HCT116 (cell line): ENCODE measurements around the gene WNT11. TPM values are rescaled to one million over a fixed set of nuclear protein-coding genes. Genes with fewer than 3 reads are reported as not detected.

ENCODE experiments used
- ATAC-seq: fragments of 200-7000 bp; cut with Tn5 transposase; 2 replicates; pipeline ENCODE4 v1.9.1; 2020; ENCODE audit warnings: mild to moderate bottlenecking, moderate library complexity
- BruUV-seq: library from RNA; stranded (reverse); fragments of 400-500 nt; replicated peaks from 2 replicates; lab custom pipeline; 2021; lab: Mats Ljungman, UMichigan
- CTCF ChIA-PET: fragments of 300-600 bp; sonication (Branson Sonifier 250); formaldehyde crosslinking; loops from one replicate; lab custom pipeline; 2021; ENCODE audit warnings: antibody characterized with exemption; lab: Charles Lee
- POLR2A ChIA-PET: fragments of 300-600, 350-600 bp; sonication (Branson Sonifier 250); formaldehyde crosslinking; loops from one replicate; lab custom pipeline; 2021; ENCODE audit warnings: antibody characterized with exemption; lab: Charles Lee
- RAD21 ChIA-PET, 2 experiments: fragments of 300-600 bp; sonication (Branson Sonifier 250); formaldehyde crosslinking; loops; one replicate each; lab custom pipeline; 2023; ENCODE audit warnings: low total read pairs in 2 of 2; ENCODE audit not compliant: uncharacterized antibody in 2 of 2, unreplicated experiment in 2 of 2, low non-redundant PET in 1 of 2; lab: Charles Lee
- DNase-seq: peaks from one replicate; pipeline ENCODE4 v3.0.0-alpha.2; 2010; ENCODE audit warnings: low read depth, low spot score
- H2AFZ ChIP-seq: fragments of 200-600 bp; shearing (Covaris generic), sonication (generic); 2 replicates; pipeline ENCODE4 v1.6.1; 2017; ENCODE audit warnings: low read depth, mixed run types, mixed read lengths, antibody characterized with exemption, low read length; ENCODE audit not compliant: poor library complexity, severe bottlenecking
- H3K27ac ChIP-seq: 2 replicates; pipeline ENCODE4 v1.5.1; 2012; ENCODE audit warnings: low read depth, low read length
- H3K27me3 ChIP-seq: fragments of 200-600 bp; sonication (generic); 2 replicates; pipeline ENCODE4 v1.6.1; 2016; ENCODE audit warnings: mixed run types, low read length, mixed read lengths; ENCODE audit not compliant: insufficient read depth
- H3K36me3 ChIP-seq, 2 experiments: fragments of 200-500 bp in 1 of 2; fragments of 200-600 bp in 1 of 2; sonication (Bioruptor generic) in 1 of 2; sonication (generic) in 1 of 2; 2 replicates each; pipeline versions ENCODE4 v1.5.1 to v1.6.1; 2014 to 2016; ENCODE audit warnings: low read length in 2 of 2, inconsistent platforms in 1 of 2, mixed read lengths in 1 of 2, mixed run types in 1 of 2; ENCODE audit not compliant: insufficient read depth in 2 of 2, control insufficient read depth in 1 of 2
- H3K4me1 ChIP-seq, 2 experiments: fragments of 200-600 bp in 1 of 2; sonication (generic) in 1 of 2; 2 replicates each; pipeline versions ENCODE4 v1.5.1 to v1.6.1; 2012 to 2017; ENCODE audit warnings: low read length in 2 of 2, inconsistent platforms in 1 of 2, mild to moderate bottlenecking in 1 of 2, mixed read lengths in 1 of 2, mixed run types in 1 of 2, moderate library complexity in 1 of 2; ENCODE audit not compliant: insufficient read depth in 2 of 2, control insufficient read depth in 1 of 2
- H3K4me2 ChIP-seq: fragments of 200-600 bp; sonication (generic); 2 replicates; pipeline ENCODE4 v1.6.1; 2017; ENCODE audit warnings: mixed run types, low read length, mixed read lengths
- H3K4me3 ChIP-seq, 2 experiments: fragments of 200-600 bp in 1 of 2; sonication (generic) in 1 of 2; replicated peaks in 1 of 2; 2 replicates each; pipeline ENCODE4 v1.5.1; 2011 to 2016; ENCODE audit warnings: low read length in 2 of 2, control low read depth in 1 of 2, low read depth in 1 of 2, mild to moderate bottlenecking in 1 of 2, mixed read lengths in 1 of 2, mixed run types in 1 of 2
- H3K79me2 ChIP-seq: fragments of 200-600 bp; sonication (generic); 2 replicates; pipeline ENCODE4 v1.6.1; 2017; ENCODE audit warnings: mild to moderate bottlenecking, mixed run types, low read length, moderate library complexity, mixed read lengths; ENCODE audit not compliant: insufficient read depth
- H3K9ac ChIP-seq: fragments of 200-600 bp; sonication (generic); 2 replicates; pipeline ENCODE4 v1.6.1; 2016; ENCODE audit warnings: low read length, mixed read lengths
- H3K9me2 ChIP-seq: fragments of 200-600 bp; sonication (generic), shearing (Covaris generic); 2 replicates; pipeline ENCODE4 v1.6.1; 2017; ENCODE audit warnings: mixed run types, mild to moderate bottlenecking, moderate library complexity; ENCODE audit not compliant: insufficient read depth
- H3K9me3 ChIP-seq, 2 experiments: fragments of 200-500 bp in 1 of 2; fragments of 200-600 bp in 1 of 2; sonication (Bioruptor generic) in 1 of 2; sonication (generic) in 1 of 2; 2 replicates each; pipeline ENCODE4 v1.6.1; 2014 to 2017; ENCODE audit warnings: low read length in 2 of 2, mixed read lengths in 2 of 2, inconsistent platforms in 1 of 2, low read depth in 1 of 2, mild to moderate bottlenecking in 1 of 2, mixed run types in 1 of 2, moderate library complexity in 1 of 2; ENCODE audit not compliant: control insufficient read depth in 1 of 2, insufficient read depth in 1 of 2
- H4K20me1 ChIP-seq: fragments of 200-600 bp; sonication (generic), shearing (Covaris generic); 2 replicates; pipeline ENCODE4 v1.6.1; 2017; ENCODE audit warnings: mixed run types, mild to moderate bottlenecking, moderate library complexity; ENCODE audit not compliant: insufficient read depth
- CBX3 ChIP-seq: IDR thresholded peaks from 2 replicates; pipeline ENCODE4 v1.6.1; 2012; ENCODE audit warnings: low read depth
- CEBPB ChIP-seq: IDR thresholded peaks from 2 replicates; pipeline ENCODE4 v1.6.1; 2012; ENCODE audit warnings: low read depth
- EGR1 ChIP-seq: IDR thresholded peaks from 2 replicates; pipeline ENCODE4 v1.6.1; 2012; ENCODE audit warnings: low read depth
- ELF1 ChIP-seq: IDR thresholded peaks from 2 replicates; pipeline ENCODE4 v1.6.1; 2012; ENCODE audit warnings: low read depth, borderline replicate concordance
- EZH2 ChIP-seq: fragments of 200-600 bp; sonication (generic); IDR thresholded peaks from 2 replicates; pipeline ENCODE4 v1.6.1; 2017; ENCODE audit warnings: antibody characterized with exemption, mixed run types
- EZH2phosphoT487 ChIP-seq: fragments of 200-600 bp; IDR thresholded peaks from 2 replicates; pipeline ENCODE4 v1.6.1; 2018; ENCODE audit warnings: antibody characterized with exemption, borderline replicate concordance
- FOSL1 ChIP-seq: IDR thresholded peaks from 2 replicates; pipeline ENCODE4 v1.6.1; 2012; ENCODE audit warnings: low read depth
- JUND ChIP-seq: IDR thresholded peaks from 2 replicates; pipeline ENCODE4 v1.6.1; 2012
- POLR2A ChIP-seq: IDR thresholded peaks from 2 replicates; pipeline ENCODE4 v1.7.0; 2011; ENCODE audit warnings: borderline replicate concordance; ENCODE audit not compliant: insufficient read depth, insufficient read length; ENCODE audit errors: extremely low read depth
- POLR2AphosphoS5 ChIP-seq: IDR thresholded peaks from 2 replicates; pipeline ENCODE4 v1.6.1; 2011; ENCODE audit warnings: mild to moderate bottlenecking, low read depth, low read length, moderate library complexity
- RAD21 ChIP-seq: IDR thresholded peaks from 2 replicates; pipeline ENCODE4 v1.6.1; 2012; ENCODE audit warnings: low read depth, mild to moderate bottlenecking
- SIN3A ChIP-seq: IDR thresholded peaks from 2 replicates; pipeline ENCODE4 v1.6.1; 2012; ENCODE audit warnings: low read depth
- SP1 ChIP-seq: IDR thresholded peaks from 2 replicates; pipeline ENCODE4 v1.6.1; 2012; ENCODE audit warnings: low read depth
- SRF ChIP-seq: IDR thresholded peaks from 2 replicates; pipeline ENCODE4 v1.6.1; 2012; ENCODE audit warnings: low read depth
- YY1 ChIP-seq: IDR thresholded peaks from 2 replicates; pipeline ENCODE4 v1.6.1; 2011; ENCODE audit warnings: low read length, low read depth, moderate library complexity, mild to moderate bottlenecking; ENCODE audit not compliant: insufficient replicate concordance; ENCODE audit errors: extremely low read depth
- ZFX ChIP-seq: fragments of 450-650 bp; IDR thresholded peaks from 2 replicates; pipeline ENCODE4 v1.6.1; 2017
- ZNF274 ChIP-seq: fragments of 200-500 bp; sonication (Bioruptor generic); IDR thresholded peaks from 2 replicates; pipeline ENCODE4 v1.6.1; 2014; ENCODE audit warnings: mild to moderate bottlenecking, low read depth, low read length, inconsistent platforms
- intact Hi-C: fragments of 100-400 bp; cut with micrococcal nuclease; formaldehyde crosslinking; loops from 2 replicates; pipeline ENCODE4 v1.10.0; 2022
- total RNA-seq: library from RNA; stranded (reverse); gene quantifications from one replicate; pipeline ENCODE4 v1.2.1, GENCODE V29; 2021; ENCODE audit not compliant: unreplicated experiment
- TF ChIP-seq, protein P1 (sequence below): IDR thresholded peaks from 2 replicates; pipeline ENCODE4 v1.6.1; 2012
- TF ChIP-seq, protein P2 (sequence below): IDR thresholded peaks from 2 replicates; pipeline ENCODE4 v1.6.1; 2011; ENCODE audit warnings: mild to moderate bottlenecking, low read length, moderate library complexity; ENCODE audit not compliant: insufficient replicate concordance; ENCODE audit errors: extremely low read depth
- TF ChIP-seq, protein P3 (sequence below): IDR thresholded peaks from 2 replicates; pipeline ENCODE4 v1.6.1; 2012
- TF ChIP-seq, protein P4 (sequence below), 3 experiments: fragments of 200-600 bp in 1 of 3; sonication (generic) in 1 of 3; IDR thresholded peaks in 2 of 3; conservative IDR thresholded peaks in 1 of 3; 2 replicates each; pipeline ENCODE4 v1.5.1; 2012 to 2017; ENCODE audit warnings: low read depth in 2 of 3, low read length in 2 of 3, antibody characterized with exemption in 1 of 3, borderline replicate concordance in 1 of 3, control low read depth in 1 of 3, mild to moderate bottlenecking in 1 of 3, mixed read lengths in 1 of 3, mixed run types in 1 of 3, moderate library complexity in 1 of 3; ENCODE audit not compliant: insufficient read depth in 1 of 3

The WNT11 gene
- total RNA-seq, 1 experiment from 2014 or later, result 1.9 TPM

DNA sequence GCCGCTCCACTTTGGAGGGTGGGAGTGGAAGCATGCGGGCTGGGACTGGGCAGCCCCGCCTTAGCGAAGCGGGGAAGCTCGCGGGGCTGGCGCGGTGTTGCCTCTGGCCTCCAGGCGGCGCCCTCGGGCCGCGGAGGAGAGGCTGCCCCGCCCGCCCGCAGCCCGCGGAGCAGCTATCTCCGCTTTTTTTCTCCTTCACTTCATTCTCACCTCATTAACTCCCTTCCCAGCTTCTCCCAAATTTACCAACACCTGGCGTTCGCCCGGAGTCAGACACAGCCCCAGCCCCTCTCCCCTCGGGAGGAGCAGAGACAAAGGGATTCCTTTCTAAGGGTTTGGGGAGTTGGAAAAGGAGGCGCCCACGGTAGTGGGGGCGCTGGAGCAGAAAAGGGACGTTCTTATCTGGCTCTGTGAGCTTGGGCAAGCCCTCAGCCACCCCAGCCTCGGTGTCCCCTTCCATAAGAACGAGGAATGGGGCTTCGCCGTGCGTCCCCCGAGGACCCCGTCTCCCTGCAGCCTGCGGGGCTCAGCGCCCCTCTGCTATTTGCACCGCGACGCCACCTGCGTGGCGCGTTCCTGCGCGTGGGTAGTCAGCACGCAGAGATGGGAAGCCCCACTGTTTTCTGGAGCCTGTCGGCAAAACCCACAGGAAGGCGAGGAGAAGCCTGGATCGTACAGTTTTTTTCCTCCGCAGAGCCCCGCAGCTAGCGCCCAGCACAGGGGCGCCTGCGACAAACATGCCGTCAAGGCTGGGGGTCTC, 1.5 kb upstream of the WNT11 start:
- Histone ChIP-seq H3K79me2 (no peaks in the 10 kb centered on the region), H3K9me3 (no peaks in the 10 kb centered on the region), H3K27me3 (peaks cover 13% of the 10 kb centered on the region; the same call in 1 of the 2 replicates), H3K27ac (no peak overlapping the region), H2AFZ (peak overlapping the region; percentile 89), H3K4me1 (peaks cover 8 to 42% of the 10 kb centered on the region in 2 experiments), H3K9me2 (no peaks in the 10 kb centered on the region), H3K4me3 (peak overlapping the region; percentile 12 to 41), H3K9ac (no peak overlapping the region), H4K20me1 (no peaks in the 10 kb centered on the region), H3K4me2 (peak overlapping the region; percentile 74), H3K36me3 (no peaks in the 10 kb centered on the region)
- ChIA-PET RAD21 (interaction anchor here (0.9 to 2.4 kb wide), 7 partner anchors 55 to 311 kb away, joined by 3 to 14 read pairs (median 3); no protein-coding TSS in a partner anchor), CTCF (interaction anchor here (0.6 to 4.6 kb wide), 31 partner anchors 9 to 515 kb away, joined by 3 to 62 read pairs (median 4); no protein-coding TSS in a partner anchor), POLR2A (no interaction called here)
- peak; percentile 79 for ATAC-seq
- intact Hi-C loops, result loop anchor here (1.0 to 2.0 kb wide), 5 partner anchors 27 to 473 kb away; no protein-coding TSS in a partner anchor
- peak; percentile 51 for DNase-seq
- no TSS peak for BruUV-seq
- TF ChIP-seq JUND (no peak), RAD21 (peak; percentile 95), CEBPB (no peak), EZH2phosphoT487 (no peak), ZFX (no peak), SP1 (no peak), EGR1 (no peak), POLR2AphosphoS5 (no peak), ZNF274 (no peak), SRF (no peak), ELF1 (no peak), EZH2 (no peak), FOSL1 (no peak), YY1 (peak; percentile 10), CBX3 (no peak), POLR2A (no peak), SIN3A (no peak)
- TF ChIP-seq, protein P1, sequence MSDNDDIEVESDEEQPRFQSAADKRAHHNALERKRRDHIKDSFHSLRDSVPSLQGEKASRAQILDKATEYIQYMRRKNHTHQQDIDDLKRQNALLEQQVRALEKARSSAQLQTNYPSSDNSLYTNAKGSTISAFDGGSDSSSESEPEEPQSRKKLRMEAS, result no peak
- TF ChIP-seq, protein P2, sequence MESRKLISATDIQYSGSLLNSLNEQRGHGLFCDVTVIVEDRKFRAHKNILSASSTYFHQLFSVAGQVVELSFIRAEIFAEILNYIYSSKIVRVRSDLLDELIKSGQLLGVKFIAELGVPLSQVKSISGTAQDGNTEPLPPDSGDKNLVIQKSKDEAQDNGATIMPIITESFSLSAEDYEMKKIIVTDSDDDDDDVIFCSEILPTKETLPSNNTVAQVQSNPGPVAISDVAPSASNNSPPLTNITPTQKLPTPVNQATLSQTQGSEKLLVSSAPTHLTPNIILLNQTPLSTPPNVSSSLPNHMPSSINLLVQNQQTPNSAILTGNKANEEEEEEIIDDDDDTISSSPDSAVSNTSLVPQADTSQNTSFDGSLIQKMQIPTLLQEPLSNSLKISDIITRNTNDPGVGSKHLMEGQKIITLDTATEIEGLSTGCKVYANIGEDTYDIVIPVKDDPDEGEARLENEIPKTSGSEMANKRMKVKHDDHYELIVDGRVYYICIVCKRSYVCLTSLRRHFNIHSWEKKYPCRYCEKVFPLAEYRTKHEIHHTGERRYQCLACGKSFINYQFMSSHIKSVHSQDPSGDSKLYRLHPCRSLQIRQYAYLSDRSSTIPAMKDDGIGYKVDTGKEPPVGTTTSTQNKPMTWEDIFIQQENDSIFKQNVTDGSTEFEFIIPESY, result no peak
- TF ChIP-seq, protein P3, sequence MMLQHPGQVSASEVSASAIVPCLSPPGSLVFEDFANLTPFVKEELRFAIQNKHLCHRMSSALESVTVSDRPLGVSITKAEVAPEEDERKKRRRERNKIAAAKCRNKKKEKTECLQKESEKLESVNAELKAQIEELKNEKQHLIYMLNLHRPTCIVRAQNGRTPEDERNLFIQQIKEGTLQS, result no peak
- TF ChIP-seq, protein P4, sequence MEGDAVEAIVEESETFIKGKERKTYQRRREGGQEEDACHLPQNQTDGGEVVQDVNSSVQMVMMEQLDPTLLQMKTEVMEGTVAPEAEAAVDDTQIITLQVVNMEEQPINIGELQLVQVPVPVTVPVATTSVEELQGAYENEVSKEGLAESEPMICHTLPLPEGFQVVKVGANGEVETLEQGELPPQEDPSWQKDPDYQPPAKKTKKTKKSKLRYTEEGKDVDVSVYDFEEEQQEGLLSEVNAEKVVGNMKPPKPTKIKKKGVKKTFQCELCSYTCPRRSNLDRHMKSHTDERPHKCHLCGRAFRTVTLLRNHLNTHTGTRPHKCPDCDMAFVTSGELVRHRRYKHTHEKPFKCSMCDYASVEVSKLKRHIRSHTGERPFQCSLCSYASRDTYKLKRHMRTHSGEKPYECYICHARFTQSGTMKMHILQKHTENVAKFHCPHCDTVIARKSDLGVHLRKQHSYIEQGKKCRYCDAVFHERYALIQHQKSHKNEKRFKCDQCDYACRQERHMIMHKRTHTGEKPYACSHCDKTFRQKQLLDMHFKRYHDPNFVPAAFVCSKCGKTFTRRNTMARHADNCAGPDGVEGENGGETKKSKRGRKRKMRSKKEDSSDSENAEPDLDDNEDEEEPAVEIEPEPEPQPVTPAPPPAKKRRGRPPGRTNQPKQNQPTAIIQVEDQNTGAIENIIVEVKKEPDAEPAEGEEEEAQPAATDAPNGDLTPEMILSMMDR (IDR thresholded peaks at IDR 0.05 in 2 of 3, conservative IDR thresholded peaks at IDR 0.05 in 1 of 3; ENCODE audit: borderline replicate concordance in 1 of 3, insufficient read depth in 1 of 3, low read depth in 2 of 3, low read length in 2 of 3), result peak; percentile 84 to 95 (median 91)
